Activated naive CD8-positive, alpha-beta T cell treated with anti-CD3 and anti-CD28 coated beads, Interleukin-2, amount 50 U/mL, for 24 hours (primary cell): ENCODE measurements around the gene TMEM92.

Experiments used
- ATAC-seq: fragments of 150-1000 bp; cut with Tn5 transposase; one replicate; pipeline ENCODE4 v1.10.0; 2021
- DNase-seq: peaks from one replicate; pipeline ENCODE4 v3.0.0; 2021
- H3K27ac Mint-ChIP-seq: one replicate; pipeline ENCODE4 v1.8.0; 2021; ENCODE audit warnings: mild to moderate bottlenecking, mixed read lengths
- H3K27me3 Mint-ChIP-seq: one replicate; pipeline ENCODE4 v1.8.0; 2021; ENCODE audit warnings: mixed read lengths
- H3K36me3 Mint-ChIP-seq: one replicate; pipeline ENCODE4 v1.8.0; 2021; ENCODE audit warnings: low read depth, mixed read lengths
- H3K4me1 Mint-ChIP-seq: one replicate; pipeline ENCODE4 v1.8.0; 2021; ENCODE audit warnings: mixed read lengths
- H3K4me3 Mint-ChIP-seq: one replicate; pipeline ENCODE4 v1.8.0; 2021; ENCODE audit warnings: mild to moderate bottlenecking, moderate library complexity, mixed read lengths
- H3K9me3 Mint-ChIP-seq: one replicate; pipeline ENCODE4 v1.8.0; 2021; ENCODE audit warnings: mixed read lengths

The TMEM92 gene

GRCh38 chr17:50258647-50259476 is 15.4 kb upstream of the TMEM92 start:
- no peak overlapping the region for H3K4me3 Mint-ChIP-seq
- no peak overlapping the region for H3K27ac Mint-ChIP-seq
- ATAC-seq: no peak
- H3K4me1 Mint-ChIP-seq: no peaks in the 10 kb centered on the region
- no peaks in the 10 kb centered on the region for H3K9me3 Mint-ChIP-seq
- H3K27me3 Mint-ChIP-seq: peaks cover 13% of the 10 kb centered on the region
- H3K36me3 Mint-ChIP-seq: no peaks in the 10 kb centered on the region
- DNase-seq: no peak

GRCh38 chr17:50259477-50260324 is 14.6 kb upstream of the TMEM92 start:
- Mint-ChIP-seq H3K27me3 (peaks cover 13% of the 10 kb centered on the region), H3K36me3 (no peaks in the 10 kb centered on the region), H3K27ac (no peak overlapping the region), H3K4me3 (no peak overlapping the region), H3K4me1 (no peaks in the 10 kb centered on the region), H3K9me3 (no peaks in the 10 kb centered on the region)
- no peak for DNase-seq
- ATAC-seq: no peak

- DNase-seq (no peak), ATAC-seq (no peak)
- H3K9me3 Mint-ChIP-seq: no peaks in the 10 kb centered on the region
- H3K27ac Mint-ChIP-seq: no peak overlapping the region
- H3K4me3 Mint-ChIP-seq: no peak overlapping the region
- peaks cover 13% of the 10 kb centered on the region for H3K27me3 Mint-ChIP-seq
- H3K4me1 Mint-ChIP-seq: no peaks in the 10 kb centered on the region
- no peaks in the 10 kb centered on the region for H3K36me3 Mint-ChIP-seq
Observed at GRCh38 chr17:50260501-50260911, 13.8 kb upstream of the TMEM92 start.

DNA sequence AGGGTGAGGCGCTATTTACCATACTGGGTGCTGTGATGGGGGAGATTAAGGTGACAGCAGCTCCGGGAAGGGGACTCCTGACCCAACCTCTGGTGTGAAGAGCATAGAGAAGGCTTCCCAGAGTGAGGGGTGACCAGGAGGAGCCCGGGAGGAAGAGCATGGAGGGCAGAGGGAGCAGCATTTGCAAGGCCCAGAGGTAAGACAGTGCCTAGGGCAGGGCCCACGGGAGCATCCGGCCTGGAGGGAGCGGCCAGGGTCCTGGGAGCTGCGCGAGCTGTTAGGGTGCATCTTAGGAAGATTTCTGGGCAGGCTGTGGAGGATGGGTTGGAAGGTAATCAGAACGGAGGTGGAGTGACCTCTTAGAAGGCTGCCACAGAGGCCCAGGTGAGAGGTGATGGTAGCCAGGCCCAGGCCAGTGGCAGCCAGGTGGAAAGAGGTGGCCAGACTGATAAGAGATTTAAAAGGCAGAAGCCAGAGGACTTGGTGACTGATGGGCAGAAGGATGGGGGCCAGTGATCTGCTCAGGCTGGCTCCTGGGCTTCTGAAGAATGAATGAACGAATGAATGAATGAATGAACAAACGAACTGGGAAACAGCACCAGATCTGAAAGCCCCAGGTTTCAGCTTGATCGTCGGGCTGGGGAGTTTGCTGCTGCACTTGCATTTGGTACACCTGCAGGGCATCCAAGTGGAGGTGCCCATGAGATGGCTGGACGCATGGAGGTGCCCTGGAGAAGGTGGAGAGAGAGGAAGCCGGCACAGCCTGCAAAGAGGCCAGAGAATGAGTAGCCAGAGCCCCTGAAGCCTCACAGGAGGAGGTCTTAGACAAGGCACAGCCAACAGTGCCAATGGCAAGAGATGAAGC is 13.0 kb upstream of the TMEM92 start:
- H3K27ac Mint-ChIP-seq: no peak overlapping the region
- DNase-seq (no peak), ATAC-seq (no peak)
- H3K9me3 Mint-ChIP-seq: no peaks in the 10 kb centered on the region
- no peaks in the 10 kb centered on the region for H3K4me1 Mint-ChIP-seq
- no peaks in the 10 kb centered on the region for H3K36me3 Mint-ChIP-seq
- no peak overlapping the region for H3K4me3 Mint-ChIP-seq
- peaks cover 10% of the 10 kb centered on the region for H3K27me3 Mint-ChIP-seq

DNA sequence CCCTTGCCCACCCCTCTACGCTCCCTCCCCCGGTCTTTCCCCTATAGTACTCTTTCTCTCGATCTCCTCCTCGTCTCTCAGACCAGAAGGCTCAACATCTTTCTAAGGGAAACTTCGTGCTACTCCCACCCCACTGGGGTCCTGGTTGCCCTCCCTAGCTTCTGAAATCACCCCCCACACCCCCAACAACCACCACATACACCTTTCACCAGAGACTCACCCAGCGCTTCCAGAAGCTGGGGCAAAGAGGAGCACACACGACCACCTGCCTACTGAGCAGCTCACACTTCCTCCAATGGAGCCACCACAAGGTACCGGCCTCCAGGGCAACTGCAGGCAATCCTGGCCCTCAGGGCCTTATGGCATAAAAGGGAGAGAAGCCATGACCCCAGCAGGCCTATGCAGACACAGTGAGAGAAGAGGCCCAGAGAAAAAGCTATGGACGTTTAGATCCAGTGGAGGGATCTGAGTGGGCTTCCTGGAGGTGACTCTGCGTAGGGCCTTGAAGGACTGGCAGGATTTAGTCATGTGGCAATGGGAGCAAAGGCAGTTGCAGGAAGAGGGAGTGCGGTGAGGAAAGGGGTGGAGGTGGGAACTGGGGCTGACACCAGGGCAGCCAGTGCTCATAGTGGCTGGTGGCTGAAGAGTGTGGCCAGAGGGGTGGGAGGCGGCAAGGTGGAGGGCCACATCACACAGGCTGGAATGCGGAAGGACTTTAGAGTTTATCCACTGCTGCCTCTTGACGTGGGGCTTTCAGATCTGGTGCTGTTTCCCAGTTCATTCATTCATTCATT is 12.1 kb upstream of the TMEM92 start:
- DNase-seq: no peak
- H3K9me3 Mint-ChIP-seq: no peaks in the 10 kb centered on the region
- H3K36me3 Mint-ChIP-seq: no peaks in the 10 kb centered on the region
- H3K4me3 Mint-ChIP-seq: no peak overlapping the region
- H3K27me3 Mint-ChIP-seq: peaks cover 9% of the 10 kb centered on the region
- no peak overlapping the region for H3K27ac Mint-ChIP-seq
- no peaks in the 10 kb centered on the region for H3K4me1 Mint-ChIP-seq
- ATAC-seq: no peak

DNA sequence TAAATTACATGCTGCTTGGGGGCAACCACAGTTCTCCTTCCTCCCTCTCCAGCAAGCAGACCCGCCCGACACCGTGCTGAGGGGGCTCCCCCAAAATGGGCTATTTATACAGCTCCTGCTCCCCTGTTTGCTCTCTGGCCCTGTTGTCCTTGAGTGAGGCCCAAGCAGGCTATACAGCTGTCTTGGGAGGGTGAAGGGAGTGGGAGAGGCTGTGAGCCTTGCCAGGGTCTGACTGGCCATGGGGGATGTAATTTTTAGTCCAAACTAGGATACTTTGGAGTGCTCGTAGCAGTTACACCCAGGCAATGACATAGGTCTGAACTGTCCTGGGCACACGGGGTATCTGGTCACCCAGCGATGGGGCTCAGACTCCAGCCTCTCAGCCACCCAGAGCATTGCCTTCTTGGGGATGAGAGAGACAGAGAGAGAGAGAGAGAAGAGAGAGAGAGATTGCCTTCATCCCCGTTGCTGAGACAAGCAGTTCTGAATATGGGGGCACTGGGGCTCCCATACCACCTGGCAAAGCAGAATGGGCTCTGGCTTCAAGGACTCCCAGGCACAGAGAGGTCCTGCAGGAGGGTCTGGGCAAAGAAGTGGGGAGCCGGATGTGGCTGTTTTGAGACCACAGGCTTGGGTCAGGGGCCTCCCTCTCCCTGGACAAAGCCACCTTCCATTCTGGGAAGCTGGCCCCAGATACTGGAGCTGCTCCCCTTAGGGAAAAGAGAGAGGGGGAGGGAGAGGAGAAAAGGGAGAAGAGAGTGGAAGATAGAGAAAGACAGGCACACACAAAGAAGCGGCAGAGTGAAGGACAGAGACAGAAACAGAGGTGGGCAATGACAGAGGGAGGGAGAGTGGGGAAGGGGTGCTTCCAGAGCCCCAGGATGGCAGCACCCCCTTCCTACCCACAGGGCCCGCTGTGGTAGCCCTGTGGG is 10.7 kb upstream of the TMEM92 start:
- H3K27ac Mint-ChIP-seq: no peak overlapping the region
- H3K36me3 Mint-ChIP-seq: no peaks in the 10 kb centered on the region
- no peaks in the 10 kb centered on the region for H3K4me1 Mint-ChIP-seq
- H3K9me3 Mint-ChIP-seq: no peaks in the 10 kb centered on the region
- DNase-seq: no peak
- ATAC-seq: no peak
- H3K4me3 Mint-ChIP-seq: no peak overlapping the region
- peaks cover 9% of the 10 kb centered on the region for H3K27me3 Mint-ChIP-seq

DNA sequence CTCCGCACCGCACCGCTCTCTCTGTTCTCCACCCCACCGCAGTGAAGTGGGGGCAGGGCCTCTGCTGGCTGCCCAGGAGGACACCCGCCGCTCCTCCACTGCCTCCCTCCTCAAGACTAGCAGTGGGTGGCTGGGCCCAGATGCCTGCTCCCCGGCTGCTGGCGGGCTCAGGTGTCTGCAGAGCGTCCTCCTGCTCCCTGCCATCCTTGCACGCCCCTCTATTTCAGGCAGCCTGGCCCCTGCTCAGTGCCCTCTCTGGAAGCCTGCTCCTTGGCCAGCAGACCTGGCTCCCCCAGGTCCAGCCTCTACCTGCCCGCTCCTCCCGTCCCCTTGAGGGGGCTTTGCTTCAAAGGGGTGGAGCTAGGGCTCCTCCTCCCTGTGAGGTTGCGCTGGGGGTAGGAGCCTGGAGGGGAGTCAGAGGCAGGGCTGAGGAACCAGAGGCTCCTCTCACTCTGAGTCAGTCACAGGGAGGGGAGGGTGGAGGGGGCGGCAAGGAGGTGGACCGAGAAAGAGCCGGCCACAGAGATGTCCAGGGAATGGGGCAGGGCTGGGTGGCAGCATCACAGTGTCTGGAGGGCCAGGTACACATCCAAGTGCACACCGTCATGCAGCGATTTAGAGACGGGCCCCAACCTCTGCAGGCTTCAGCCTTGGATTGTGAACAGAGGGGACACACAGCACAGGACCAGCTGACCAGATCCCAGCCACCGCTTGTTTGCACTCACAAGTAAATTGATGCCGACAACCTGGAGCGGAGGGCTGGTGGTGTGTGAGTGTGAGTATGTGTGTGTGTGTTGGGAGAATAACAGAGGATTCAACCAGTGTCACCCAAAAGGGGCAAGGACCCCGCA is 9.8 kb upstream of the TMEM92 start:
- ATAC-seq: no peak
- no peaks in the 10 kb centered on the region for H3K9me3 Mint-ChIP-seq
- H3K36me3 Mint-ChIP-seq: no peaks in the 10 kb centered on the region
- H3K4me1 Mint-ChIP-seq: no peaks in the 10 kb centered on the region
- peaks cover 9% of the 10 kb centered on the region for H3K27me3 Mint-ChIP-seq
- no peak overlapping the region for H3K27ac Mint-ChIP-seq
- H3K4me3 Mint-ChIP-seq: no peak overlapping the region
- DNase-seq: no peak

GRCh38 chr17:50265212-50265611 is 9.1 kb upstream of the TMEM92 start:
- Mint-ChIP-seq H3K4me1 (no peaks in the 10 kb centered on the region), H3K36me3 (no peaks in the 10 kb centered on the region), H3K27me3 (peaks cover 9% of the 10 kb centered on the region), H3K4me3 (no peak overlapping the region), H3K27ac (no peak overlapping the region), H3K9me3 (no peaks in the 10 kb centered on the region)
- DNase-seq: no peak
- ATAC-seq: no peak

GRCh38 chr17:50265690-50266315 is 8.5 kb upstream of the TMEM92 start:
- Mint-ChIP-seq H3K4me3 (no peak overlapping the region), H3K36me3 (no peaks in the 10 kb centered on the region), H3K27me3 (peaks cover 9% of the 10 kb centered on the region), H3K9me3 (no peaks in the 10 kb centered on the region), H3K4me1 (no peaks in the 10 kb centered on the region), H3K27ac (no peak overlapping the region)
- ATAC-seq (no peak), DNase-seq (no peak)

- H3K9me3 Mint-ChIP-seq: no peaks in the 10 kb centered on the region
- no peak overlapping the region for H3K27ac Mint-ChIP-seq
- H3K4me1 Mint-ChIP-seq: no peaks in the 10 kb centered on the region
- DNase-seq: no peak
- H3K27me3 Mint-ChIP-seq: peaks cover 9% of the 10 kb centered on the region
- H3K36me3 Mint-ChIP-seq: no peaks in the 10 kb centered on the region
- no peak for ATAC-seq
- no peak overlapping the region for H3K4me3 Mint-ChIP-seq
Observed at GRCh38 chr17:50266384-50267073, 7.7 kb upstream of the TMEM92 start.

GRCh38 chr17:50267074-50267841 is 7.0 kb upstream of the TMEM92 start:
- Mint-ChIP-seq H3K9me3 (no peaks in the 10 kb centered on the region), H3K4me1 (no peaks in the 10 kb centered on the region), H3K27me3 (peaks cover 9% of the 10 kb centered on the region), H3K4me3 (no peak overlapping the region), H3K27ac (no peak overlapping the region), H3K36me3 (no peaks in the 10 kb centered on the region)
- DNase-seq: no peak
- no peak for ATAC-seq
